Right cardiac atrium (tissue), 5 donors: ENCODE measurements around the gene PPP2R5C. TPM values are rescaled to one million over a fixed set of nuclear protein-coding genes. Genes with fewer than 3 reads are reported as not detected.

Experiments
- ATAC-seq, 2 donors: fragments of 200-7000 bp; cut with Tn5 transposase; one replicate each; pipeline versions ENCODE4 v1.8.0 to v1.9.1; 2020; ENCODE audit warnings: moderate library complexity in 2 of 2, mild to moderate bottlenecking in 1 of 2
- DNase-seq, 3 donors: peaks; one replicate each; pipeline ENCODE4 v3.0.0-alpha.2; 2020
- H3K27ac ChIP-seq: one replicate; pipeline ENCODE4 v1.5.1; 2013; ENCODE audit warnings: mild to moderate bottlenecking, low read length, control low read depth, moderate library complexity
- H3K27me3 ChIP-seq: one replicate; pipeline ENCODE4 v1.6.1; 2013; ENCODE audit not compliant: control insufficient read depth, insufficient read depth
- H3K4me1 ChIP-seq: one replicate; pipeline ENCODE4 v1.6.1; 2013; ENCODE audit warnings: low read length; ENCODE audit not compliant: control insufficient read depth, insufficient read depth
- H3K4me3 ChIP-seq: one replicate; pipeline ENCODE4 v1.5.1; 2013; ENCODE audit warnings: low read length, control low read depth
- H3K9me3 ChIP-seq: one replicate; pipeline ENCODE4 v1.6.1; 2013; ENCODE audit warnings: low read length; ENCODE audit not compliant: control insufficient read depth
- WGBS: extraction: QIAGEN DNeasy Blood & Tissue Kit; methylation state at CpG from one replicate; pipeline ENCODE4 v1.1.7; 2013; 5-methylcytosine and 5-hydroxymethylcytosine counted together
- intact Hi-C, 4 donors: fragments of 100-400 bp; cut with DNase I; formaldehyde crosslinking; loops; one replicate each; pipeline versions ENCODE4 v1.11.0 to v1.14.0; 2022 to 2023
- polyA plus RNA-seq: library from polyadenylated mRNA; stranded (reverse); fragments of 200-250 nt; gene quantifications from one replicate; pipeline ENCODE4 v1.2.3, GENCODE V29; 2013
- total RNA-seq, 4 donors: library from RNA; stranded (reverse); fragmentation: NEBNext Ultra II Directional; extraction: Animal tissue kit (Norgen Biotek cat#: 25700); gene quantifications; one replicate each; pipeline ENCODE4 v1.2.1, GENCODE V29; 2021
- donor health status: healthy with polysubstance abuse.
- donor health status: DM: no; HTN: yes; CAD: no.
- donor health status: DM: no; HTN: no; CAD: no.
- donor health status: DM: no; HTN: yes; CAD: no; lungs with severe emphysema.
- donor health status: DM: yes; HTN: yes; CAD: no.

Gene PPP2R5C
- total and polyA plus RNA-seq, 5 donors: 100.0 to 158 (median 144) TPM

DNA sequence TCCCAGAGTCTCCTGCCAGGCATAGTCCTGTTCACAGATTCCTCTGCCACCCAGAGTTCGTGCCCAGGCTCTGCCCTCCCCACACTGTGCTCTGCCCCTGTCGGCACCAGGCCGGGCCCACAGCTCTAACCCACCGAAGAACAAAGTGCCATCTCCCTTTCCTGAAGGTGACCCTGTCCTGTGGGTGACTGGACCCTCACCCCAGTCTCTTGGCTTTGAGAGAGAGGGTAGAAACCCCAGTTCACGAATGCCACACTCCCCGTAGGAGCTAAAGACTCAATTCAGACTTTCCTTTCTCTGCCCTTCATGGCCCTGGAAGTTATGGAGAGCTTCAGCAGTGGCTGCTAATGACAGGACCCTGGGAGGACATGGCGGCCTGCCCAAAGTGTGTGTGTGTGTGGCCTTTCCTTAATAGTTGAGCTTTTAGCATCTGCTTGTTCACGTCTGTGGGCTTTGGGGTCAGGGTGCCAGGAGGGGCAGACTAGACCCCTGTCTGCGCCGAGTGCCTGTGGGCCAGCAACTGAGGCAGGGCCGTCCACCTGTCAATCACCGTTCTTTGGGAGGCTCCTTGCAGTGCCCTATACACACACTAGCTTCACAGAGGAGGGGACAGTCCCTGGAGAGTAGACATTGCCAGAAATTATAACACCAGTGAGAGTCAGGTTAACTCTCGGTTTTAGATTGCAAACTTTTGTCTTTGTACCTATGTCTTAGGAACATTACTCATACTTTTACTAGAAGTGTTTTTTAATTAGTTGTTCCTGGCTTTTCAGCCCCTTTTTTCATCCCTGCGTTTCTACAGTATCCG lies 118.2 kb downstream of the PPP2R5C start:
- DNase-seq (peak in 1 of 3 donors; percentile 58), ATAC-seq (peak in 1 of 2 donors; percentile 20)
- intact Hi-C loops: no loop called here
- H3K4me3 ChIP-seq: no peak overlapping the region
- no peak overlapping the region for H3K27ac ChIP-seq
- WGBS: 91% methylated on average over 15 of the region's 15 CpGs
- H3K4me1 ChIP-seq: peaks cover 4% of the 10 kb centered on the region
- no peaks in the 10 kb centered on the region for H3K27me3 ChIP-seq
- no peaks in the 10 kb centered on the region for H3K9me3 ChIP-seq

DNA sequence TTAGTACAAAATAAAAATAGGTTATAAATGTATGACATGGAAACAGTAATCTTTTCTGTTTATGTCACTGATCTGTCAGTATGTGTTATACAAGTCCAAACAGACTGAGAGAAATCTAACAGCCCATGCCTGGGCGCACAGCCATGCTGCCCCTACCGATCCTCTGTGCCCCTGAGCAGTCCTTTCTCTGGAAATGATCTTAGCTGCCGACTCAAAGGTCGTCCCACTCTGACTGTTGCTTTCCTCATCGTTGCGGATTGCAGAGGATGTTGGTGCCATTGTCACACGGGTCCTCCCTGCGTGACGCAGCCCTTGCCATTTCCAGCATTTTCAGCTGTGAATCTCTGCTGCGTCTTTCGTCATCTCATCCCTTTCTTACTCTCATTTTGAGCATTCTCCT lies 119.9 kb downstream of the PPP2R5C start:
- DNase-seq: no peak
- Histone ChIP-seq H3K27me3 (no peaks in the 10 kb centered on the region), H3K4me1 (peaks cover 3% of the 10 kb centered on the region), H3K27ac (no peak overlapping the region), H3K9me3 (no peaks in the 10 kb centered on the region), H3K4me3 (no peak overlapping the region)
- ATAC-seq: no peak
- intact Hi-C loops: no loop called here
- WGBS: 87% methylated on average over 11 of the region's 11 CpGs

DNA sequence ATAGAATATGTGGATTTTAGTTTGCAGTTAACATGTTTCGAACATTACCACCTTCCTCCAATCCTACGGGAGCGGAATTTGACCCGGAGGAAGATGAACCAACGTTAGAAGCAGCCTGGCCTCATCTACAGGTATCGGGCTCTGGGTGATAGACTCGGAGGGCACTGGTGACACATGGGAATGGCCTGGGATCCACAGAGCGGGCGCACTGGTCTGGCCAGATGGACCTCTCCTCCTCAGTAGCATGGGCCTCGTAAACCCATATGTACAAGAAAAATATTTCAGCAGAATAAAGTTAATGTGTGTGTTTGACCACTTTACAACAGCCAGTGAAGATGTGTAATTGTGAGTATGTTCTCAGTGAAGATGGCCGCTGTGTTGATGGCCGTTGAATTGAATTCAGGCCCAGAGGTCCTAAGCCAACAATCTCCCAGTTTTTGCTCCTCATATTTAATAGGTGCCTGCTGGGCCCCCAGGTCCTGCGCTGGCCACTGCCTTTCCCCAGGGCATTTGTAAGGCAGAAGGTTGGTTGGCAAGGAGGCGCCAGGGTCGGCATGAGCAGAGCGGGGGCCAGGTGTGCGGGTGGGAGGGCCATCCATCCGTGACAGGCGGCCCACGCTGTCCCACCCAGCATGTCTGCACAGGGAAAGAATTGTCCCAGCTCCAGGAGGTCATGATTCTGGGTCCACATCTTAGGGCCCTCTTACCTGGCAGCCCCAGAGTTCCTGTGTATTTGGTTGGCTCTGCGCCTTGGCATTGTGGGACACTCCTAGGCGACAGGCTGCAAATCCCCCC lies 120.8 kb downstream of the PPP2R5C start:
- H3K27ac ChIP-seq: no peak overlapping the region
- intact Hi-C loops: no loop called here
- WGBS: 96% methylated on average over 22 of the region's 22 CpGs

DNA sequence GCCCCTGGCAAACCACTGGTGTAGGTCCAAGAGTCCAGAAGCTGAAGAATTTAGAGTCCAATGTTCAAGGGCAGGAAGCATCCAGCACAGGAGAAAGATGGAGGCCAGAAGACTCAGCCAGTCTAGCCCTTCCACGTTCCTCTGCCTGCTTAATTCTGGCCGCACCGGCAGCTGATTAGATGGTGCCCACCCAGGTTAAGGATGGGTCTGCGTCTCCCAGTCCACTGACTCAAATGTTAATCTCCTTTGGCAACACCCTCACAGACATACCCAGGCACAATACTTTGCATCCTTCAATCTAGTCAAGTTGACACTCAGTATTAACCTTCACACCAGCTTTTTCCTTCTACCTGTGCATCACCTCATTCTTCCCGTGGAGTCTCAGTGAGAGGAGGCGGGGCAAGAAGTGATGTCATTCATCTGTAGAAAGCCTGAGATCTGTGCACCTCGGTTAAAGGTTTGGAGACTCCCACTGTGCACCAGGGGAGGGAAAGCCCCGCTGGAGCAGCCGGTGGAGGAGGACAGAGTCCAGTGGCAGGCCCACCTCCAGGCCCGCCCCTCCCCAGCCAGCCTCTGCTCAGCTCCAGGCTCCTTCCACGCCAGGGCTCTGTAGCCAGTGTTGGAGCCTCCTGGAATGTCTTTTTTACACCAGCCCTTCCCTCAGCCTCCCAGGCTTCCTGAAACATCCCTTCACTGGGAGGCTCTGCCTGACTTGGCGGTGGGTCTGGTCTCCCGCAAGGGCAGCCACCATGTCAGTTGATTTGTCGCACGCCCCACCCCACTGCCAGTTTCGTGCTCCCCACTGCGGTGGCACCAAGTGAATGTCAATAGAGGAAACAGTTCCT lies 122.8 kb downstream of the PPP2R5C start:
- Histone ChIP-seq H3K9me3 (no peaks in the 10 kb centered on the region), H3K4me1 (no peaks in the 10 kb centered on the region), H3K27me3 (no peaks in the 10 kb centered on the region), H3K27ac (no peak overlapping the region), H3K4me3 (no peak overlapping the region)
- WGBS: 95% methylated on average over 17 of the region's 17 CpGs
- ATAC-seq (no peak), DNase-seq (no peak)
- intact Hi-C loops: no loop called here

More for the DNA sequence above, 120.8 kb downstream of the PPP2R5C start:
- Histone ChIP-seq H3K9me3 (no peaks in the 10 kb centered on the region), H3K27me3 (no peaks in the 10 kb centered on the region), H3K4me1 (peaks cover 3% of the 10 kb centered on the region), H3K4me3 (no peak overlapping the region)
- DNase-seq: no peak
- no peak for ATAC-seq

DNA sequence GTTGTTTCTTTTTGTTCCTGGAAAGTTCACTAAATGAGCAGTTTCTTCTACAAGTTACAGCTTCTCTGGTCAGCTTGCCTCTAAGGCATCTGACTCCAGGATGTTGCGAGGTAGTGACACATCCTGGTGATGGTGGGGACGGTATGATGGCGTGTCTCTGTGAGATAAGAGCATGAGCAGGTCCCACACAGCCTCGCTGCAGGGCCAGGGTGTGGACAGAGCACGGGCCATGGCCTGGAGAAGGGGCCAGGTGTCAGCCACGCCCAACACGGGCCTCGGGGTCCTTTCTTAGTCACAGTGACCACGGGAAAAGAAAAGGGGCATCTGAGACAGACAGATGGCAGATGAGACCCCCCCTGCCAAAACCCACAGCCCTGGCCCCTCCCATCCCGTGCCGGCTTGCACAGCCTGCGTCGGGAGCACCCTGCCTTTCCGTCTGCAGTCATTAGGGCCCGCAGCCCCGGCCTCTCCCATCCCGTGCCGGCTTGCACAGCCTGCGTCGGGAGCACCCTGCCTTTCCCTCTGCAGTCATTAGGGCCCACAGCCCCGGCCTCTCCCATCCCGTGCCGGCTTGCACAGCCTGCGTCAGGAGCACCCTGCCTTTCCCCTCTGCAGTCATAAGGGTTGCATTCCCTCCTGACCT lies 123.5 kb downstream of the PPP2R5C start:
- Histone ChIP-seq H3K4me1 (no peaks in the 10 kb centered on the region), H3K27me3 (no peaks in the 10 kb centered on the region), H3K4me3 (no peak overlapping the region), H3K9me3 (no peaks in the 10 kb centered on the region), H3K27ac (no peak overlapping the region)
- DNase-seq (no peak), ATAC-seq (peak in 1 of 2 donors; percentile 5)
- WGBS: 97% methylated on average over 24 of the region's 24 CpGs
- intact Hi-C loops: no loop called here

DNA sequence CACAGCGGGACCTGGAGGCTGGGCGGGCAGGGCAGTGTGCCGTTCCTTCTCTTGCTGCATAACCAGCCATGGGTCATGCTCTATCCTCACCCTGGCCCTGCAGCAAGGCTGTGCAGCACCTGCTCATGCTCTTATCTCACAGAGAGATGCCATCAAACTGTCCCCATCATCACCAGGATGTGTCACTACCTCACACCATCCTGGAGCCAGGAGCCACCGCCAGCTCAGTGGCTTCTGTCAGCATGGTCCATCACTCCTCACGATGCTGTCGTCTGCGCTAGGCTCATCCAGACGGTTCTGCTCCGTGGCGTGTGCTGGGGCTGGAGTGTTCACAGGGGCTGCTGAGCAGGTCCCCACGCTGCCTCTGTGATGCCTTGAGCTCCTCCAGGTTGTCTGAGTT lies 125.7 kb downstream of the PPP2R5C start:
- Histone ChIP-seq H3K27me3 (no peaks in the 10 kb centered on the region), H3K27ac (no peak overlapping the region), H3K4me3 (no peak overlapping the region), H3K4me1 (no peaks in the 10 kb centered on the region), H3K9me3 (no peaks in the 10 kb centered on the region)
- ATAC-seq (peak; percentile 30 to 62), DNase-seq (no peak)
- intact Hi-C loops: no loop called here
- WGBS: 77% methylated on average over 11 of the region's 11 CpGs

DNA sequence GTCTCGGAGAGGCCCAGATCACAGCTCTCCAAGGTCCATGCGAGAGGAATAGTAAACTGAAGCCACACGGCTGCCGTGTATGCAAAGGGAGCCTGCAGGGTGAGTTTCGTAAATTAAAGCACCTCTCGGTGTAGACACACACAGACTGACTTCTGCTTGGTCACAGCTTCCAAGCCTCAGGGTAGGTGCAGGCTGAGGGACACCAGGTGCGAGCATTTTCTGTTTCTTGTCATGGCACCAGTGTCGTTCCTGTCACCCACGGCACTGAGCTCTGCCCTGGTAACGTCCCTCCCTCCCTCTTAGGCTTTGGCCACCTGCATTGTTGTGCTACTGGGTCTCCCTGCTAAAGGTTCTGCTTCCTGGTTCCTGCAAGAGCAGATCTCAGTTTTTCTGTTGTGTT lies 126.7 kb downstream of the PPP2R5C start:
- H3K9me3 ChIP-seq: no peaks in the 10 kb centered on the region
- H3K27ac ChIP-seq: no peak overlapping the region
- ATAC-seq (no peak), DNase-seq (no peak)
- no peak overlapping the region for H3K4me3 ChIP-seq
- H3K27me3 ChIP-seq: no peaks in the 10 kb centered on the region
- WGBS: 91% methylated on average over 10 of the region's 10 CpGs
- intact Hi-C loops: no loop called here
- H3K4me1 ChIP-seq: no peaks in the 10 kb centered on the region

DNA sequence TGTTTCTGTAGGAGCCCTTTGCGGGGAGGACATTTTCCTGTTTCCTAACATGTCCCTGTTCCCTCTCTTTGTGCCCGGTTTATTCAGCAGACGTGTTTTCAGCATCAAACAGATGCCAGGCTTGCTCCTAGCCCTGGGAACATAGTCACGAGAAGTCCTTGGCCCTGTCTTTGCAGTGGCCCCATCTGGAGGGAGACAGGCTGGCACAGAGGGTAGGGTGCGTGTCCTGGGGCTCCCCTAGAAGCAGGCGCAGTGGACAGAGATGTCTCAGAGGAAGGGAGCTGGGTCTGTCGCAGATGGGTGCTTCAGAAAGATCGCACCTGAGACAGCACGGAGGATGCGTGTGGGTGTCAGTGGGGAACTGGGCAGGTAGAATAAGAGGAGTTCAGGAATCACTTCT lies 127.9 kb downstream of the PPP2R5C start:
- Histone ChIP-seq H3K4me3 (no peak overlapping the region), H3K4me1 (no peaks in the 10 kb centered on the region), H3K27ac (no peak overlapping the region), H3K27me3 (no peaks in the 10 kb centered on the region), H3K9me3 (no peaks in the 10 kb centered on the region)
- 91% methylated on average over 10 of the region's 10 CpGs for WGBS
- no peak for DNase-seq
- no peak for ATAC-seq
- intact Hi-C loops: no loop called here

DNA sequence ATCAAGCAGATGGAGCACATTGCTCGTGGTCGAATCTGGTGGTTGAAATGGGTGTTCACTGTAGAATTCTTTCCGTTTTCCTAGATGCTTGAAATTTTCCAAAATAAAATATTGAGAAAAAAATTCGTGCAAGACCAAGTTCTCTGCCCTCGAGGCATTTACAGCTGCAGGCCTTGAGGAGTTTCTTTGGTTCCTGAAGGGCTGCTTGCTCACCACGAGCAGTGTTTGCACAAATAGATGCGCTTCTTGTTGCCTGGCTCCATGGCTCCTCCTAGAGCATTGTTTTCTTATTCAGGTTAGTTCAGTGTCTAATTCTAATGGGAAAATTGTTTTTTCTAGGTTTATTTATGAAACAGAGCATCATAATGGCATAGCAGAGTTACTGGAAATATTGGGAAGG lies 128.4 kb downstream of the PPP2R5C start:
- Histone ChIP-seq H3K9me3 (no peaks in the 10 kb centered on the region), H3K27ac (no peak overlapping the region), H3K4me1 (no peaks in the 10 kb centered on the region), H3K27me3 (no peaks in the 10 kb centered on the region), H3K4me3 (no peak overlapping the region)
- WGBS: 77% methylated on average over 7 of the region's 7 CpGs
- DNase-seq (no peak), ATAC-seq (no peak)
- intact Hi-C loops: no loop called here

DNA sequence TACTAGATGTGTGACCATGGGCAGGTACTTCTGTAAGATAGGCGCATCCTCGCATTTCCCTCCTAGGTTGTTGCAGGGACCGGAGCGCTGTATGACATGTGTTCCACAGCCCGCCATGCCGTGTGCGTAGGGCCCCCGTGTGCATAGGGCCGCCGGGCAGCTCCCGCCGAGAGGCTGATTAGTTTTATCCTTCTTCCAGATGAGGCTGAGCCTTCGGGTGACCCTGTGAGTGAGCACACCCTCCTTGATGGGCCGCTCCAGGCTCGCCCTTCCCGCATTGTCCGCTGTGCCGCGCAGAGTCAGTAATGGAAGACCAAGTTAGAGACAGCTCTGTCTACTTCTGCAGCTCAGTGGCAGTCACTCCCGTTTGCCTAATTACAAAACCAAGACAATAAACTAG lies 130.0 kb downstream of the PPP2R5C start:
- ATAC-seq (no peak), DNase-seq (no peak)
- intact Hi-C loops: no loop called here
- H3K9me3 ChIP-seq: no peaks in the 10 kb centered on the region
- WGBS: 96% methylated on average over 20 of the region's 20 CpGs
- no peak overlapping the region for H3K27ac ChIP-seq
- H3K4me3 ChIP-seq: no peak overlapping the region
- no peaks in the 10 kb centered on the region for H3K4me1 ChIP-seq
- H3K27me3 ChIP-seq: no peaks in the 10 kb centered on the region
